GM12801 (cell line): ENCODE results near the gene TCF7L2.

Experiments
- CTCF ChIP-seq: IDR thresholded peaks from one replicate; pipeline ENCODE4 v1.5.1; 2011; ENCODE audit warnings: control low read depth; ENCODE audit not compliant: insufficient read length; ENCODE audit errors: extremely low read depth

TCF7L2 gene

GRCh38 chr10:112954974-112955581, 5.0 kb downstream of the TCF7L2 start:
- no peak for TF ChIP-seq CTCF

- no peak for TF ChIP-seq CTCF
Measured at GRCh38 chr10:112955582-112956421, 5.8 kb downstream of the TCF7L2 start.

- TF ChIP-seq CTCF, result no peak
Measured at GRCh38 chr10:112956631-112957350, 6.7 kb downstream of the TCF7L2 start.

GRCh38 chr10:112957640-112958092, 7.6 kb downstream of the TCF7L2 start:
- TF ChIP-seq CTCF, result no peak

- no peak for TF ChIP-seq CTCF
Measured at GRCh38 chr10:112958275-112958995, 8.4 kb downstream of the TCF7L2 start.

GRCh38 chr10:112959207-112959838, 9.3 kb downstream of the TCF7L2 start:
- no peak for TF ChIP-seq CTCF
